Measurements from ENCODE around the gene MSMB.

Gene MSMB

GRCh38 chr10:46077731-46078413 lies 31.8 kb upstream of the MSMB start:
- no peak for TF ChIP-seq CTCF (IDR thresholded peaks at IDR 0.05; ENCODE audit: borderline replicate concordance, insufficient read depth, low read depth, low read length)

GRCh38 chr10:46077141-46077554 lies 31.1 kb upstream of the MSMB start:
- H3K4me3 ChIP-seq (ENCODE audit: low read depth, low read length): no peak overlapping the region
- TF ChIP-seq CTCF (IDR thresholded peaks at IDR 0.05; ENCODE audit: borderline replicate concordance, insufficient read depth, low read depth, low read length): no peak

More at GRCh38 chr10:46077731-46078413, 31.8 kb upstream of the MSMB start:
- H3K4me3 ChIP-seq (ENCODE audit: low read depth, low read length): no peak overlapping the region

- no peak for TF ChIP-seq CTCF (IDR thresholded peaks at IDR 0.05; ENCODE audit: borderline replicate concordance, insufficient read depth, low read depth, low read length)
- H3K4me3 ChIP-seq (ENCODE audit: low read depth, low read length): no peak overlapping the region
Measured at GRCh38 chr10:46075869-46076268, 29.8 kb upstream of the MSMB start.

DNA sequence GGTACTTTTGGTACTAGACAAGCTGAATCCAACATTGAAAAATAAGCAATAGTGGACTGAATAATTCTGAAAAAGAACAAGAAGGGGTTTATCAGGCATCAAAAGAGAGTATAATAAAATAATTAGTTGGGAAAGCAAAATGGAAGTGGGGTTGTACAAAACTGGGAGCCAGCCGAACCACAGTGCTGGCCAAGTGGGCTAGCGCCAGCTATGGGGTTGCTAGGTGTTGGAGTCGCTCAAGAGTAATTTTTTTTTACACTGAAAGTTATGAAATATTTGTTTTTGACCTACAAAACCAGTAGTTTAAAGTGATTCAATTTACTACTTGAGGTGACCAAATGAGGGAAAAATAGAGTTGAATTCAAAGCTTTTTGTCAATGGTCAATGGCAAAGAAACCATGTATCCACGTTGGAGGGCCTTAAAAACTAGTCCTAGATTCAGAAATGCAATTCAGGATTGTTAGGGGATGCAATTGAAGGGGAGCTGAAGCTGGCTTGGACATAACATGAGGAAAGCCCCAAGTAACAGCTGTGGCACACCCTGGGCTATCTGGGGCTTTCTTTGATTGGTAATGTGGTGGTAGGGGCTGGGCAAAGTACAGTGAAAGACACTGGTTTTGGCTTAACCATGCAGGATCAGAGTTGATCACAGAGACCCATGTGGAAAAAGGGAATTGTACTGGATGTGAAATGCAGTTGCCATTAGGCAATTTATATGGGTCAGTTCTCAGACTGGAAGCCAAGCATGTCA lies 28.3 kb upstream of the MSMB start:
- H3K4me3 ChIP-seq (ENCODE audit: low read depth, low read length): no peak overlapping the region
- no peak for TF ChIP-seq CTCF (IDR thresholded peaks at IDR 0.05; ENCODE audit: borderline replicate concordance, insufficient read depth, low read depth, low read length)

GRCh38 chr10:46073564-46073963 lies 27.5 kb upstream of the MSMB start:
- no peak overlapping the region for H3K4me3 ChIP-seq (ENCODE audit: low read depth, low read length)
- TF ChIP-seq CTCF (IDR thresholded peaks at IDR 0.05; ENCODE audit: borderline replicate concordance, insufficient read depth, low read depth, low read length): no peak

GRCh38 chr10:46070749-46071148 lies 24.7 kb upstream of the MSMB start:
- no peak for TF ChIP-seq CTCF (IDR thresholded peaks at IDR 0.05; ENCODE audit: borderline replicate concordance, insufficient read depth, low read depth, low read length)
- no peak overlapping the region for H3K4me3 ChIP-seq (ENCODE audit: low read depth, low read length)

Data from GM12875 (cell line).